GM21367 (cell line): ENCODE measurements around the gene CNTRL.
"Not testable (repeated sequence)": the region's sequence is repeated elsewhere in the genome, so short reads cannot be mapped to it uniquely, and the experiment has no call there.

Experiments
- ATAC-seq: cut with Tn5 transposase; IDR thresholded peaks from one replicate; pipeline ENCODE4 v1.9.1; 2021; ENCODE audit not compliant: unreplicated experiment

The CNTRL gene

GRCh38 chr9:121069396-121069795 is 5.4 kb upstream of the CNTRL start:
- ATAC-seq: no peak

GRCh38 chr9:121071370-121071755 is 3.4 kb upstream of the CNTRL start:
- ATAC-seq: no peak

- peak; percentile 30 for ATAC-seq
Observed at GRCh38 chr9:121071756-121072421, 2.9 kb upstream of the CNTRL start.

GRCh38 chr9:121073038-121073437 is 1.7 kb upstream of the CNTRL start:
- ATAC-seq: no peak

GRCh38 chr9:121075251-121076036 is 689 bp downstream of the CNTRL start:
- peak; percentile 7 for ATAC-seq

- ATAC-seq: no peak
Observed at GRCh38 chr9:121082075-121082474, 7.3 kb downstream of the CNTRL start.

GRCh38 chr9:121085661-121086060 is 10.9 kb downstream of the CNTRL start:
- ATAC-seq: no peak

GRCh38 chr9:121088576-121088975 is 13.8 kb downstream of the CNTRL start:
- ATAC-seq: no peak

GRCh38 chr9:121090743-121091142 is 16.0 kb downstream of the CNTRL start:
- ATAC-seq: not testable (repeated sequence)

GRCh38 chr9:121095057-121095456 is 20.3 kb downstream of the CNTRL start:
- ATAC-seq: no peak

- ATAC-seq: no peak
Observed at GRCh38 chr9:121098567-121099198, 23.9 kb downstream of the CNTRL start.

- not testable (repeated sequence) for ATAC-seq
Observed at GRCh38 chr9:121104054-121104453, 29.3 kb downstream of the CNTRL start.

GRCh38 chr9:121105531-121105930 is 30.8 kb downstream of the CNTRL start:
- ATAC-seq: no peak

- ATAC-seq: no peak
Observed at GRCh38 chr9:121107029-121107428, 32.3 kb downstream of the CNTRL start.

GRCh38 chr9:121107881-121108280 is 33.1 kb downstream of the CNTRL start:
- ATAC-seq: no peak

- no peak for ATAC-seq
Observed at GRCh38 chr9:121115466-121115865, 40.7 kb downstream of the CNTRL start.

- no peak for ATAC-seq
Observed at GRCh38 chr9:121118266-121118665, 43.5 kb downstream of the CNTRL start.

- ATAC-seq: no peak
Observed at GRCh38 chr9:121120386-121120785, 45.6 kb downstream of the CNTRL start.

GRCh38 chr9:121121582-121122087 is 46.9 kb downstream of the CNTRL start:
- peak; percentile 94 for ATAC-seq

GRCh38 chr9:121122246-121123032 is 47.7 kb downstream of the CNTRL start:
- ATAC-seq: no peak
